IPS DF 6.9 (cell line): Measurements from ENCODE around the gene WFDC1.
"Not testable (repeated sequence)": the region's sequence is repeated elsewhere in the genome, so short reads cannot be mapped to it uniquely, and the experiment has no call there.

Experiments used
- DNase-seq: peaks from one replicate; pipeline ENCODE4 v3.0.0-alpha.2; 2013; ENCODE audit warnings: low read depth, low spot score
- H3K27ac ChIP-seq: one replicate; pipeline ENCODE4 v1.5.1; 2013; ENCODE audit warnings: low read length, control low read depth
- H3K27me3 ChIP-seq: 2 replicates; pipeline ENCODE4 v1.6.1; 2013; ENCODE audit warnings: mild to moderate bottlenecking, low read length; ENCODE audit not compliant: control insufficient read depth, insufficient read depth
- H3K36me3 ChIP-seq: 2 replicates; pipeline ENCODE4 v1.6.1; 2013; ENCODE audit warnings: low read length; ENCODE audit not compliant: control insufficient read depth, insufficient read depth
- H3K4me1 ChIP-seq: 2 replicates; pipeline ENCODE4 v1.6.1; 2013; ENCODE audit warnings: low read length; ENCODE audit not compliant: control insufficient read depth, insufficient read depth
- H3K4me3 ChIP-seq: 2 replicates; pipeline ENCODE4 v1.5.1; 2013; ENCODE audit warnings: mild to moderate bottlenecking, low read length
- H3K9me3 ChIP-seq: 2 replicates; pipeline ENCODE4 v1.6.1; 2013; ENCODE audit warnings: low read length, inconsistent platforms; ENCODE audit not compliant: control insufficient read depth, insufficient read depth
- WGBS: extraction: QIAGEN DNeasy Blood & Tissue Kit; methylation state at CpG from one replicate; pipeline ENCODE4 v1.1.7; 2013; ENCODE audit warnings: mixed read lengths, missing lambda C conversion rate; ENCODE audit not compliant: insufficient read length, insufficient coverage; 5-methylcytosine and 5-hydroxymethylcytosine counted together

WFDC1 gene

GRCh38 chr16:84326545-84326944 lies 31.9 kb downstream of the WFDC1 start:
- no peaks in the 10 kb centered on the region for H3K9me3 ChIP-seq
- H3K4me3 ChIP-seq = no peak overlapping the region
- H3K36me3 ChIP-seq = no peaks in the 10 kb centered on the region
- whole genome bisulfite sequencing = no CpG with 5 or more reads among the region's 2 CpGs
- no peaks in the 10 kb centered on the region for H3K27me3 ChIP-seq
- H3K27ac ChIP-seq = no peak overlapping the region
- DNase-seq = no peak
- H3K4me1 ChIP-seq = no peaks in the 10 kb centered on the region

GRCh38 chr16:84327926-84328505 lies 33.3 kb downstream of the WFDC1 start:
- no CpG with 5 or more reads among the region's 13 CpGs for WGBS
- Histone ChIP-seq H3K4me1 (no peaks in the 10 kb centered on the region), H3K27ac (no peak overlapping the region), H3K9me3 (no peaks in the 10 kb centered on the region), H3K4me3 (no peak overlapping the region), H3K36me3 (no peaks in the 10 kb centered on the region), H3K27me3 (no peaks in the 10 kb centered on the region)
- DNase-seq = no peak

- H3K4me1 ChIP-seq = 0 out of 2 replicates have a peak, but pooled peaks cover 2% of the 10 kb centered on the region
- H3K27me3 ChIP-seq = no peaks in the 10 kb centered on the region
- no peaks in the 10 kb centered on the region for H3K9me3 ChIP-seq
- H3K27ac ChIP-seq = no peak overlapping the region
- H3K4me3 ChIP-seq = no peak overlapping the region
- DNase-seq = no peak
- no CpG with 5 or more reads among the region's 8 CpGs for WGBS
- H3K36me3 ChIP-seq = no peaks in the 10 kb centered on the region
Observed at GRCh38 chr16:84329016-84329415, 34.3 kb downstream of the WFDC1 start.

GRCh38 chr16:84329843-84330684 lies 35.4 kb downstream of the WFDC1 start:
- no peak overlapping the region for H3K27ac ChIP-seq
- DNase-seq = no peak
- H3K36me3 ChIP-seq = no peaks in the 10 kb centered on the region
- H3K9me3 ChIP-seq = no peaks in the 10 kb centered on the region
- no peaks in the 10 kb centered on the region for H3K27me3 ChIP-seq
- H3K4me1 ChIP-seq = 0 out of 2 replicates have a peak, but pooled peaks cover 2% of the 10 kb centered on the region
- H3K4me3 ChIP-seq = no peak overlapping the region
- no CpG with 5 or more reads among the region's 18 CpGs for WGBS

- no CpG with 5 or more reads among the region's 5 CpGs for WGBS
Observed at GRCh38 chr16:84330685-84331050, 36.0 kb downstream of the WFDC1 start.

GRCh38 chr16:84331998-84332780 lies 37.5 kb downstream of the WFDC1 start:
- no CpG with 5 or more reads among the region's 17 CpGs for WGBS
- Histone ChIP-seq H3K27ac (no peak overlapping the region), H3K27me3 (no peaks in the 10 kb centered on the region), H3K9me3 (no peaks in the 10 kb centered on the region), H3K36me3 (no peaks in the 10 kb centered on the region), H3K4me3 (no peak overlapping the region), H3K4me1 (0 out of 2 replicates have a peak, but pooled peaks cover 2% of the 10 kb centered on the region)
- no peak for DNase-seq

More at GRCh38 chr16:84330685-84331050, 36.0 kb downstream of the WFDC1 start:
- no peaks in the 10 kb centered on the region for H3K9me3 ChIP-seq
- no peaks in the 10 kb centered on the region for H3K36me3 ChIP-seq
- no peak for DNase-seq
- H3K4me1 ChIP-seq = 0 out of 2 replicates have a peak, but pooled peaks cover 2% of the 10 kb centered on the region
- H3K27ac ChIP-seq = no peak overlapping the region
- H3K4me3 ChIP-seq = no peak overlapping the region
- H3K27me3 ChIP-seq = no peaks in the 10 kb centered on the region

- no CpG with 5 or more reads among the region's 10 CpGs for WGBS
- Histone ChIP-seq H3K4me3 (no peak overlapping the region), H3K27ac (no peak overlapping the region), H3K4me1 (0 out of 2 replicates have a peak, but pooled peaks cover 2% of the 10 kb centered on the region), H3K36me3 (no peaks in the 10 kb centered on the region), H3K9me3 (no peaks in the 10 kb centered on the region), H3K27me3 (no peaks in the 10 kb centered on the region)
- DNase-seq = no peak
Observed at GRCh38 chr16:84332975-84333684, 38.5 kb downstream of the WFDC1 start.

GRCh38 chr16:84334058-84334457 lies 39.4 kb downstream of the WFDC1 start:
- Histone ChIP-seq H3K9me3 (no peaks in the 10 kb centered on the region), H3K27me3 (no peaks in the 10 kb centered on the region), H3K4me3 (no peak overlapping the region), H3K27ac (no peak overlapping the region), H3K36me3 (no peaks in the 10 kb centered on the region), H3K4me1 (0 out of 2 replicates have a peak, but pooled peaks cover 2% of the 10 kb centered on the region)
- WGBS = no CpG with 5 or more reads among the region's 3 CpGs
- DNase-seq = no peak

- Histone ChIP-seq H3K4me1 (0 out of 2 replicates have a peak, but pooled peaks cover 2% of the 10 kb centered on the region), H3K9me3 (no peaks in the 10 kb centered on the region), H3K36me3 (no peaks in the 10 kb centered on the region), H3K27ac (no peak overlapping the region), H3K4me3 (no peak overlapping the region), H3K27me3 (no peaks in the 10 kb centered on the region)
- DNase-seq = no peak
- WGBS = no CpG with 5 or more reads among the region's 1 CpG
Observed at GRCh38 chr16:84334482-84334881, 39.8 kb downstream of the WFDC1 start.

- H3K4me3 ChIP-seq, H3K27me3 ChIP-seq, H3K36me3 ChIP-seq, H3K4me1 ChIP-seq, DNase-seq, H3K27ac ChIP-seq, H3K9me3 ChIP-seq: not testable (repeated sequence)
Observed at GRCh38 chr16:84337236-84337635, 42.6 kb downstream of the WFDC1 start.
